ENCODE data around the gene TICAM2. TPM values are rescaled to one million over a fixed set of nuclear protein-coding genes. Genes with fewer than 3 reads are reported as not detected.
A peak's percentile ranks its signal among the peaks of the same experiment; 100 is the strongest.

TICAM2 gene
- total RNA-seq, 1 donor, result 19.1 TPM

GRCh38 chr5:115555084-115555633 is 47.1 kb downstream of the TICAM2 start:
- H3K4me3 ChIP-seq (ENCODE audit: low read depth, low read length), result no peak overlapping the region
- no peak for DNase-seq (ENCODE audit: low read depth)
- TF ChIP-seq CTCF (IDR thresholded peaks at IDR 0.05; ENCODE audit: insufficient read depth, low read length), result no peak

- no peak for TF ChIP-seq CTCF (IDR thresholded peaks at IDR 0.05; ENCODE audit: insufficient read depth, low read length)
- no peak overlapping the region for H3K4me3 ChIP-seq (ENCODE audit: low read depth, low read length)
- no peak for DNase-seq (ENCODE audit: low read depth)
Observed at GRCh38 chr5:115553082-115553481, 49.2 kb downstream of the TICAM2 start.

- peak; percentile 83 for DNase-seq (ENCODE audit: low read depth)
- H3K4me3 ChIP-seq (ENCODE audit: low read depth, low read length), result no peak overlapping the region
- TF ChIP-seq CTCF (IDR thresholded peaks at IDR 0.05; ENCODE audit: insufficient read depth, low read length), result no peak
Observed at GRCh38 chr5:115551415-115551814, 50.9 kb downstream of the TICAM2 start.

- H3K4me3 ChIP-seq (ENCODE audit: low read depth, low read length), result no peak overlapping the region
- no peak for DNase-seq (ENCODE audit: low read depth)
- peak; percentile 8 for TF ChIP-seq CTCF (IDR thresholded peaks at IDR 0.05; ENCODE audit: insufficient read depth, low read length)
Observed at GRCh38 chr5:115549154-115549553, 53.1 kb downstream of the TICAM2 start.

- TF ChIP-seq CTCF (IDR thresholded peaks at IDR 0.05; ENCODE audit: insufficient read depth, low read length), result no peak
- no peak overlapping the region for H3K4me3 ChIP-seq (ENCODE audit: low read depth, low read length)
- no peak for DNase-seq (ENCODE audit: low read depth)
Observed at GRCh38 chr5:115548683-115549082, 53.6 kb downstream of the TICAM2 start.

GRCh38 chr5:115545351-115545882 is 56.9 kb downstream of the TICAM2 start:
- no peak overlapping the region for H3K4me3 ChIP-seq (ENCODE audit: low read depth, low read length)
- no peak for DNase-seq (ENCODE audit: low read depth)
- no peak for TF ChIP-seq CTCF (IDR thresholded peaks at IDR 0.05; ENCODE audit: insufficient read depth, low read length)
